ENCODE results near the gene IFNL3.

DNA sequence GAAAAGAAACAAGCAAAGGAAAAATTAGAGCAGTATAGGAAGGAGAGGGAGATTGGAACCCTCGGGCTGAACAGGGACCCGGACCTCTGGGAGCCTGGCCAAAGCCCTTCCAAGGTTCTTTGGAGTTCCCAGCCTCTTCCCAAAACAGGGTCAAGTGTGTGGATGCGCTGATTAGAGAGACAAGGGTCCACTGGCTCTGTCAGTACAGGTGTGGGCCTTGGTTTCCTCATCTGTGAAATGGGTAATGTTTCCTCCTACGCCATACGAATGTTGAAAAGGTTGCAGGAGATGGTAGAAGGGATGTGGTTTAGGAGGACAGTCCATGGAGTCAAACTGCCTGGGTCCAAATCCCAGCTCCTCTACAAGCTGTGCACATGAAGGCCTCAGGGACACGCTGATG is 38.7 kb downstream of the IFNL3 start:
- TF ChIP-seq ZNF384 (IDR thresholded peaks at IDR 0.05; ENCODE audit: low read depth, low read length) = no peak
- TF ChIP-seq HDGF (IDR thresholded peaks at IDR 0.05) = no peak
- TF ChIP-seq BRF1 (IDR thresholded peaks at IDR 0.05; ENCODE audit: borderline replicate concordance, extremely low read depth, insufficient read length) = no peak
- TF ChIP-seq, protein P1, sequence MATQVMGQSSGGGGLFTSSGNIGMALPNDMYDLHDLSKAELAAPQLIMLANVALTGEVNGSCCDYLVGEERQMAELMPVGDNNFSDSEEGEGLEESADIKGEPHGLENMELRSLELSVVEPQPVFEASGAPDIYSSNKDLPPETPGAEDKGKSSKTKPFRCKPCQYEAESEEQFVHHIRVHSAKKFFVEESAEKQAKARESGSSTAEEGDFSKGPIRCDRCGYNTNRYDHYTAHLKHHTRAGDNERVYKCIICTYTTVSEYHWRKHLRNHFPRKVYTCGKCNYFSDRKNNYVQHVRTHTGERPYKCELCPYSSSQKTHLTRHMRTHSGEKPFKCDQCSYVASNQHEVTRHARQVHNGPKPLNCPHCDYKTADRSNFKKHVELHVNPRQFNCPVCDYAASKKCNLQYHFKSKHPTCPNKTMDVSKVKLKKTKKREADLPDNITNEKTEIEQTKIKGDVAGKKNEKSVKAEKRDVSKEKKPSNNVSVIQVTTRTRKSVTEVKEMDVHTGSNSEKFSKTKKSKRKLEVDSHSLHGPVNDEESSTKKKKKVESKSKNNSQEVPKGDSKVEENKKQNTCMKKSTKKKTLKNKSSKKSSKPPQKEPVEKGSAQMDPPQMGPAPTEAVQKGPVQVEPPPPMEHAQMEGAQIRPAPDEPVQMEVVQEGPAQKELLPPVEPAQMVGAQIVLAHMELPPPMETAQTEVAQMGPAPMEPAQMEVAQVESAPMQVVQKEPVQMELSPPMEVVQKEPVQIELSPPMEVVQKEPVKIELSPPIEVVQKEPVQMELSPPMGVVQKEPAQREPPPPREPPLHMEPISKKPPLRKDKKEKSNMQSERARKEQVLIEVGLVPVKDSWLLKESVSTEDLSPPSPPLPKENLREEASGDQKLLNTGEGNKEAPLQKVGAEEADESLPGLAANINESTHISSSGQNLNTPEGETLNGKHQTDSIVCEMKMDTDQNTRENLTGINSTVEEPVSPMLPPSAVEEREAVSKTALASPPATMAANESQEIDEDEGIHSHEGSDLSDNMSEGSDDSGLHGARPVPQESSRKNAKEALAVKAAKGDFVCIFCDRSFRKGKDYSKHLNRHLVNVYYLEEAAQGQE (IDR thresholded peaks at IDR 0.05; ENCODE audit: borderline replicate concordance) = no peak
- TF ChIP-seq, protein P1 (CRISPR knock-in tag; IDR thresholded peaks at IDR 0.05; ENCODE audit: low read depth) = no peak
- TF ChIP-seq, protein P2, sequence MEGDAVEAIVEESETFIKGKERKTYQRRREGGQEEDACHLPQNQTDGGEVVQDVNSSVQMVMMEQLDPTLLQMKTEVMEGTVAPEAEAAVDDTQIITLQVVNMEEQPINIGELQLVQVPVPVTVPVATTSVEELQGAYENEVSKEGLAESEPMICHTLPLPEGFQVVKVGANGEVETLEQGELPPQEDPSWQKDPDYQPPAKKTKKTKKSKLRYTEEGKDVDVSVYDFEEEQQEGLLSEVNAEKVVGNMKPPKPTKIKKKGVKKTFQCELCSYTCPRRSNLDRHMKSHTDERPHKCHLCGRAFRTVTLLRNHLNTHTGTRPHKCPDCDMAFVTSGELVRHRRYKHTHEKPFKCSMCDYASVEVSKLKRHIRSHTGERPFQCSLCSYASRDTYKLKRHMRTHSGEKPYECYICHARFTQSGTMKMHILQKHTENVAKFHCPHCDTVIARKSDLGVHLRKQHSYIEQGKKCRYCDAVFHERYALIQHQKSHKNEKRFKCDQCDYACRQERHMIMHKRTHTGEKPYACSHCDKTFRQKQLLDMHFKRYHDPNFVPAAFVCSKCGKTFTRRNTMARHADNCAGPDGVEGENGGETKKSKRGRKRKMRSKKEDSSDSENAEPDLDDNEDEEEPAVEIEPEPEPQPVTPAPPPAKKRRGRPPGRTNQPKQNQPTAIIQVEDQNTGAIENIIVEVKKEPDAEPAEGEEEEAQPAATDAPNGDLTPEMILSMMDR (IDR thresholded peaks at IDR 0.05 in 2 of 3, conservative IDR thresholded peaks at IDR 0.05 in 1 of 3; ENCODE audit: insufficient read depth in 2 of 3, low read depth in 1 of 3, low read length in 3 of 3) = no peak
